M059J (cell line): ENCODE data around the gene SAFB2. TPM values are rescaled to one million over a fixed set of nuclear protein-coding genes. Genes with fewer than 3 reads are reported as not detected.
A peak's percentile ranks its signal among the peaks of the same experiment; 100 is the strongest.
"Not testable (repeated sequence)": the region's sequence is repeated elsewhere in the genome, so short reads cannot be mapped to it uniquely, and the experiment has no call there.

Source experiments
- DNase-seq: peaks from one replicate; pipeline ENCODE4 v3.0.0-alpha.2; 2012; ENCODE audit warnings: low read depth
- total RNA-seq: library from RNA; depleted of rRNA; stranded (reverse); fragments of >200 nt; shearing (Covaris generic); gene quantifications from 2 replicates; pipeline ENCODE4 v1.2.3, GENCODE V29; 2014

SAFB2 gene
- total RNA-seq, 1 experiment from 2014 or later: 21.0 TPM

DNA sequence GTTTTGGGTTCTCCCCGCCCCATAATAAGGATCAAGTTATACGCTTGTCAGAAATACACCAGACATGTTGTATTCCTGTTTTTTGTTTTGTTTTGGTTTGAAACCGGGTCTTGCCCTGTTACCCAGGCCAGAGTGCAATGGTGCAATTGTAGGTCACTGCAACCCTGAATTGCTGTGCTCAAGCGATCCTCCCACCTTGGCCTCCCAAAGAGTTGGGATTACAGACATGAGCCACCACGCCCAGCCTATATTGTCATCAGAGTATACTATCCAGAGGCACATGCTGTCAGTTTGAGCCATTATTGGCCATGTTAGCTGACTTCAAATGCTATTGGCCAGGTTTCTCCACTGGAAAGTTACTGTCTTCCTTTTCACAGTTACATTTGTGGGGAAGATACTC is 10.1 kb upstream of the SAFB2 start:
- no peak for DNase-seq

DNA sequence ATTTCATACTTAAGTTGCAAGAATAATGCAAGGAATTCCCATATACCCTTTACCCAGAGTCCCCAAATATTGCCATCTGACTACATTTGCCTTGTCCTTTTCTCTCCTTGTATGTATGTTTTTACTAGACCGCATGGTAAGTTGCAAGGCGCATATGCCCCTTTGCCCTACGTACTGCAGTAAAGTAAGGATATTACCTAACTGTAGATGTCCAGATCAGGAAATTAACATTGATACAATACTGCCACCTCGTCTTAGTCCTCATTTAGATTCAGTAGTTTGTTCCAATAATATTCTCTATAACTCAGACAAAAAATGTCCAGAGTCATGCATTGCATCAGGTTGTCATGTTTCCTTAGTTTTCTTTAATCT is 9.7 kb upstream of the SAFB2 start:
- DNase-seq: no peak

DNA sequence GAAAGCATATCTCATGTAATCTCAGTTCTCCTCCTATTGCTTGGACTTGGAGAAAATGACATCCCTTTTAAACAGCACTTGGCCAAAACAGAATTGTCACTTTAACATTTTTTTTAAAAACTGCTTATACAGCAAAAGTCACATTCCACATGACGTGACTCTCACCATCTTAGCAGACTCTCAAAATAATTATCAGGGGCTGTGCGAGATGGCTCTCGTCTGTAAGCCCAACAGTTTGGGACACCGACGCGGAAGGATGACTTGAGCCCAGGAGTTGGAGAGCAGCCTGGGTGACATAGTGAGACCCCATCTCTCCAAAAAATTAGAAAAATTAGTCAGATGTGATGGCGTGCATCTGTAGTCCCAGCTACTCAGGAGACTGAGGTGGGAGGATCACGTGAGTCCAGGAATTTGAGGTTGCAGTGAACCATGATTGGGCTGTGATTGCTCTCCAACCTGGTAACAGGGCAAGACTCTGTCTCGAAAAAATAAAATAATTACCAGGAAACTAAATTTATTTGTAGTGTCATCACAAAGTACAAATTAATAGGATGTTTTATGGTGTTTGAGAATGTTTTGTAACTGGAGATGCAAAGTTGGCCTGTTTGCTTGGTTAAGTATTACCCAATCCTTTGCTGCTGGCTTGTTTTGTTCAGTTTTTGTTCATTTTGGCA is 9.1 kb upstream of the SAFB2 start:
- DNase-seq: no peak

DNA sequence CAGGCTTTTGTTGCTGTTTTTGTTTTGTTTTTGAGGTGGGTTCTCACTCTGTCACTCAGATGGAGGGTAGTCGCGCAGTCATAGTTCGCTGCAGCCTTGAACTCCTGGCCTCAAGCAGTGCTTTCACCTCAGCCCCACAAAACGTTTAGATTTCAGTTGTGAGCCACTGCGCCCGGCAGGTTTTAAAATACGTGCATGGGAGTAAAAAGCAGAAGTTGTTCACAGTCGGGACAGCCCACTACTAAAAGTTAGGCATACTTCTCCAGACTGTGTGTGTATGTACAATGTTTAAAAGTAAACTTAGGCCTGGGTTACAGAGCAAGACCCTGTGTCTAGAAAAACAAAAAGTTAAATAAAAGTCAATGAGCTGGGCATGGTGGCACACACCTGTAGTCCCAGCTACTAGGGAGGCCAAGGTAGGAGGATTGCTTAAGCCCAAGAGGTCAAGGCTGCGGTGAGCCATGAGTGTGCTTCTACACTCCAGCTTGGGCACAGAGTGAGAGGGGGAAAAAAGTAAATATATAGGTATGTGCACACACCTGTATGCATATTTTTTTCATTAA is 6.4 kb upstream of the SAFB2 start:
- no peak for DNase-seq

DNA sequence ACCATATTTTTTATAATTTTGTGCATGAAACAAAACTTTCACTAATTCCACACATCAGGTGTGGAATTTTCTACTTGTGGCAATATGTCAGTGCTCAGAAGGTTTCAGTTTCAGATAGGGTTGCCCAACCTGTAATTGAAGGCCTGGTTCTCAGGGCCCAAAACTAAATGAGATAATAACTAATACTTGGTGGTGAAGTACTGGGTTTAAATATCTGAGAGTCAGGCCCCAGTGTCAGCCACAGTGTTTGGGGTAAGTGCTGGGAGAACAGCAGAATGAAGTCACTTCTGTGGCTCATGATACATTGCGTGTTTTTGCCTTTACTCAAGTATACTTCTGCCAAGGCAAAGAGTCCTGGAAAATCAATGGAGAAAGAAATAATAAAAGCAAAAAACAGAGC is 5.9 kb upstream of the SAFB2 start:
- DNase-seq: no peak

DNA sequence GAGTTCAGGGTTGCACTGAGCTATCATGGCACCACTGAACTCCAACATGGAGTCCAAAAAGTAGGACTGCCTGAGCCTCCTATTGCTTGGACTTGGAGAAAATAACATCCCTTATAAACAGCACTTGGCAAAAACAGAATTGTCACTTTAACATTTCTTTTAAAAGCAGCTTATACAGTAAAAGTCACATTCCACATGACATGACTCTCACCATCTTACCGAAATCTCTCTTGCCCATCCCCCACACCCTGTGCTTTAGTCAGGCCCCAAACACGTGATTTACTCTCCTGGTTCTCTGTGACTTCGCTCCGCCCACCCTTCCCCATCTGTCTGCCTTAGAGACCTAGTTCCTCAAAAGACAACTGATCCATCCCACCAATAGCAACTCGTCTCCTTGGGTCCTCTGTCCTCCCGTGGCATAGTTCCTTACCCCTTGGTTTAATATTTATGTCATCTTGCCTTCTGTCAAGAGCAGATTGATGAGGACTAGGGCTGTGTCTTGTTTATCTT is 4.9 kb upstream of the SAFB2 start:
- no peak for DNase-seq

DNA sequence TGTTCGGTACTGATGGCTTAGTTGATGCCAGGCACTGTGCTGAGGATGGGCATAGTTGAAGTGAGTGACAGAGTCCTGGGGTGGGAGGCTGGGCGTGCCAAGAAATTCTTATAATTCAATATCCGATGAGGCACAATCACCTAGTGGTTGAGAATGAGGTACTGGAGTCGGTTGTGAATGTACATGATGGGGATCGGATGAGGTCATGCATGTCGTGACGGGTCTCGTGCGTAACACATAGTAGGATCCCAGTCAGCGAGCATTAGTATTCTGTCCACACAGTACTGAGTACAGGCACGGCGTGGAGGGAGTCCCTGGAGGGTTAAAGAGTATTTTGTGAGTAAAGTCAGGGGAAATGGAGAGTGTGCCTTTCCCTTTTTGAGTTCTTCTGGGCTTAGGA is 3.1 kb upstream of the SAFB2 start:
- DNase-seq: no peak

DNA sequence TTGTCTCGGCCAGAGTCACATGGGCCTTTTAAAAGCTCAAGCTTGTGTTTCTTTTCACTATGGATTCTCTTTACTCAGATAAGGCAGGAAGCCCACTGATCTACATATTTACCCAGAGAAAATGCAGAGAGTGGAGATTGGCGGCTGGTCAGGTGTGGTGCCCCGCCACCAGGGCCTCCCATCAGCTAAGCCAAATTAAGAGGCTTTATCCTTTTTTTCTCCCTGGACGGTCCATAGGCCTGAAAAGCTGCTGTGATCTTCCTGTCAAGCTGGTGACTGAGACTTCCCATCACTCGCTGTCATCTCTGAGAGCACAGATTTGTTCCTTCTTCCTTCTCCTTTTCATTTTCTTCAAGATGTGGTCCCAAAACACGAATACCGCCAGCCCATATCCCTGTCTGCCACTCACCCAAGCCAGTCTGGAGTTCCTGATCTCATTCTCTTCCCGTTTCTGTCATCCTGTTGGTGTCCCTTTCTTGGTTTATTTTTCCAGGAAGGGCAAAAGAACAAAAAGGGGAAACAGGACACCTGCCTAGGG is 2.2 kb upstream of the SAFB2 start:
- DNase-seq: no peak

DNA sequence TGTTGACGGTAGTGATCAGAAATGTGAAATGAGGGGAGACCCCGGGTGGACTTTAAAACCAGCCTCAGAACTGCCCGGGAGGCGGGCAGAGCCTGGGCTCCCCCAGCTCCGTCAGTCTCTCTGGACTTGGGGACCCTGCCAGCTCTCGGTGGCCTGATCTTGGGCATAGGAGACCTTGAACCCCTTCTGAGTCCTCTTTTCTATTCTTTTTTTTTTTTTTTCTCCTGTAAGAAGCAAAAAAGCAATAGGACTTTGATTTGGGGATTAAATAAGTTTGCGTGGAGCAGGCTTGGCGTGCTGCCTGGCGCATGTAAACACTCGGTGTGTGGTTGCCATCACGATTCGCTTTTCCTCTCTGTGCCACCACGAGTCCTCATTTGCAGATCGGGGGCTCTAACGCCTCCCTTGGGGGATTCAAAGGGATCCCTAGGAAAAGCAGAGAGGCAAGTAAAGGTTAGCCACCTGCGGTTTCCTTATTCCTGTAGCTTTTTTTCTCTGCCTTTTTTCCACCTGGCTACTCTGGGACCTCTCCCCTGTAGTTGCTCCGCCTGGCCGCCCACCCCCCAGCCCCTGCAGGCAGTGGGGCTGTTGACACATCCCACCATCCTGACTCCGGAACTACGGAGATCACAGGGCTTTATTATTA is 1.6 kb upstream of the SAFB2 start:
- peak; percentile 60 for DNase-seq

DNA sequence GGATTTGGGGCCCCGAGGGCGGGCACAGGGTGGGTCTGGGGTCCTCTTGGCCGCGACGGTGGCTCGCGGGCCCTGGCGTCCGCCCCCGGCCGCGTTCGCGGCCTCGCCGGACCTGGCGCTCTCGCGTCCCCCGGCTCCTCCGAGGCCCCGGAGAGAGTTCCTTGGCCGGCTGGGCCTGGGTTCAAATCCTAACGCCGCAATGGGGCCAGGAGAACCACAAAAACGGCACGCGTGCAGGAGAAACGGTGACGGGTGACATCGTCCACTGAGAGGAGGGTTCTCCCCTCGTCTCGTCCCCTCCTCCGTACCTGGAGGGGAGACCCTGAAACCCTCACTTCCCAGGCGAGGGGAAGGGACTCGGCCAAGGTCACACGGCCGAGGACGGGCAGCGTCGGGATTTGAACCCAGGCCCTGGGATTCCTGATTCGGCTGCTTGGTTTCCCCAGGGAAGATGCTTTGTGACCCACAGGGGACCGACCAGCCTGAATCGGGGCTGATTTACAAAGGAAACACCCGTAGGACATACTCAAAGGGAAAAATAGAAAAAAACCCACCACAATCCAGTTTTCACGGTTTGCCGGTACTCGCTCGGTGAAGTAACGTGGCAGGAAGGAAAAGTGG is 931 bp upstream of the SAFB2 start:
- peak; percentile 5 for DNase-seq

DNA sequence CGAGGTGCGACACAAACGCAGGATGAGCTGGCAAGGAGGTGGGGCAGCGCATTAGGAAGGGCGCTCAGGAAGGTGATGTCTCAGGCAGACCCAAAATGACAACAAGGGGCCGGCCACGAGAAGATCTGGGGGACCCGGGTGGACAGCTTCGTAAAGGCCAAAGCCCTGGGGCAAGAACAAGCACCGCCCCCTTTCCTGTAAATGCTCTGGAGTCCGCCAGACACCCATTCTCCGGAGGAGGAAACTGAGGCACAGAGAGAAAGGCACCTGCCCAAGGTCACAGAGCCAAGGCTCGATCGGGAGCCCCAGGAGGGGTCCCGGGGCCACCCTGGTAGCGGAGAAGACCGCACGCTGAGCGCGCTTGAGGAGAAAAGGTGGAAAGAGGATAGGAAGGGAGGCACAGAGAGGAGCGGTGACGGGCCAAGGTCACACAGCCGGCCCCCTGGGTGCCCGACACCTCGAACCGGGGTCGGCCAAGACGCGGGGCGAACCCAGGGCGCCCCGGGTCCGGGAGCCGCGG is 571 bp downstream of the SAFB2 start:
- DNase-seq: peak; percentile 22

DNA sequence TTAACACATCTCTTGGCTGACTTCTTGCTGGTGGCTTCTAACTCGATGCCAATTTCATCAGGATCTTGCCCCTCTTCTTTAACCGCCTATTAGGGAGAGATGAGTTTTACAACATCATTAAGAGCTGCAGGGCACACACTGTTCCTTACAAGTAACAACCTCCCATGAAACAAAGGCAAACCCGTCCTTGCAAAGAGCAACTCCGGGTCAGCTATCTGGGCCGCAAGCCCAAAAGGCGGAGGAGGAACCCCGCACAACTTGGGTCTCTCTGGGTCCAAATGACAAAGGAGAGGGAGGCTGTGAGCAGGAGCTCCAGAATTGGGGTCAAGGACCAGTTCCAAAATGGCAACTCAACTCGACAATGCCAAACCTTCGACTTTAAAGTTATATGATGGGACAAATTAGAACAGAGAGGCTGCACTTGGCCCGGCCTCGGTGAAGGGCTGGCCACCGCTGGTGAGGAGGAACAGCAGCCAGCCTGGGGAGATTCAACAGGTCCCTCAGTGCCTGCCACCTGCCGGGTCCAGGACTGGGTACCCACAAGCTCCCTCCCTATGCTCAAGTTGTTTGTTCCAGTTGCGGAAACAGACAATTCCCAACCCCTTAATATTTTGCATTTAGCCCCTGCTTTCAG is 1.1 kb downstream of the SAFB2 start:
- DNase-seq: no peak

DNA sequence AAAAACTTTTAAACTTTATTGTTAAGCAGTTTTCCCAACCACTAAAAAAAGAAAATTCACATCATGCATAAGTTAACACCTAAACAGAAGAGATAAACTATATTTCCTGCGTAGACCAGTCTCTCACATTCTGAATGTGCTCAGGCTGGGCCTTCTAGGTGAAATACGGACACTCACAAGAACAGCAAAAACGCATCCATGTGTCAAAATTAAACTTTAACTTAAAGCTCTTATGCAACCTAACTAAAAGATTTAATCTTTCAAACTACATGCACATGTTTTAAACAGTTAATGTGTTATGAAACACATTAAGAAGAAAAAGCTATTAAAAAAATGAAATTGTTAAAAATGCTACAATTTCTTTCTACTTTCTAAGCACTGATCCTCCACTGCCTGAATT is 2.6 kb downstream of the SAFB2 start:
- no peak for DNase-seq

DNA sequence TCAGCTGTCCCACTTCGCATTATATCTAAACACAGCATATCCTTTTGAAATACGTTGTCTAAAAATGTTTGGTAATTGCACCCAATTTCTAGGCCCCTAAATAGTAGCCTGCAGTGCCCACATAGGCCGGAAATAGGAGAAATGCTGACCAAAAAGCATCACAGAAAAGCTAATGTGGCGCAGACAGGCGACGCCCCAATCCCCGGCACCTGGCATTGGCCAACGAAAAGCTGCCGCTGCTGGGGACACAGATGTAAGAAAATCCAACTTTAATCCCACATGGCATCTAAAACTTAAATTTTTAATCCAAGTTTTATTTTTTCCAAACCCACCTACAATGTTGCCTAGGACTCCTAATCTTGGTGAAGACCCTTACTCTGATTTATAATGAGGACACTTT is 4.0 kb downstream of the SAFB2 start:
- DNase-seq: no peak

DNA sequence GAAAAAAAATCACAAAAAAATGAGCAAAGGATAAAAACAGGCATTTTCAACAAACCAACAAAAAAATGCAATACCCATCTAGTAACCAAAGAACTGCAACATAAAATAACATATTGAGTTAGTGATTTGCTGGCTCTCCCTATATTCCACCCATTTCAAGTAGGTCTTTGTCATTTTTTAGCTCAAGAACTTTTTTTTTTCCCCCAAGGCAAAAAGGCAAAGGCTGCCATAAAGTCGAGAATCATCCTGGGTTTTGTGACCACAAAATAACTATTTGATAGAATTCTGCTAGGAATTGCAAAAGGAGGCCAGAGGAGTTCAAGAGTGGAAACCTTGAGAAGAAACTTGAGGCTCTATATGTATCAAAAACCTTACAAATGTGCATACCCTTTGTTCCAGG is 5.5 kb downstream of the SAFB2 start:
- no peak for DNase-seq

DNA sequence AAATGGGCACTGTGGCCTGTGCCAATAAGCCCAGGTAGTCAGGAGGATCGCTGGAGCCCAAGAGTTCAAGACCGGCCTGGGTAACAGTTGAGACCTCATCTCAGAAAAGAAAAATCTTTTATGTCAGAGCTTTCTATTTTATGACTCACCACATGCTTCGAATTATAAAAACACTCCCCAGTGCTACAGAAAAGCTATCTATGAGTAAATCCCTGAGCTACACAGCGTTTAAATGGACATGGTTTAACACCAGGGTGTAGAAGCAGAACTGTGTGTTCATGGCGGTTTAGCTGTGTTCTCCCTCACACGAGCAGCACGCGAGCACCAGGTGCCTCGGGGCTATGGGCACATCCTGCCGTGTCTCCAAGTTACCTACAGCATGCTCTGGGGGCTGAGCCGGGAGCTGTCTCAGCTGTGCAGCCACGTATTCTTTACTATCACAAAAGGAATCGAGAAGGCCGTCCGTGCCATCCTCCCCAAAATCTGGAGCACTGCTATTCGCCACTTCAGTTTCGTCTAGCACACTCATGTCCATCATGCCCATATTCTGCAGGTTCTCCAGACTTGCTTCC is 6.7 kb downstream of the SAFB2 start:
- DNase-seq: no peak

DNA sequence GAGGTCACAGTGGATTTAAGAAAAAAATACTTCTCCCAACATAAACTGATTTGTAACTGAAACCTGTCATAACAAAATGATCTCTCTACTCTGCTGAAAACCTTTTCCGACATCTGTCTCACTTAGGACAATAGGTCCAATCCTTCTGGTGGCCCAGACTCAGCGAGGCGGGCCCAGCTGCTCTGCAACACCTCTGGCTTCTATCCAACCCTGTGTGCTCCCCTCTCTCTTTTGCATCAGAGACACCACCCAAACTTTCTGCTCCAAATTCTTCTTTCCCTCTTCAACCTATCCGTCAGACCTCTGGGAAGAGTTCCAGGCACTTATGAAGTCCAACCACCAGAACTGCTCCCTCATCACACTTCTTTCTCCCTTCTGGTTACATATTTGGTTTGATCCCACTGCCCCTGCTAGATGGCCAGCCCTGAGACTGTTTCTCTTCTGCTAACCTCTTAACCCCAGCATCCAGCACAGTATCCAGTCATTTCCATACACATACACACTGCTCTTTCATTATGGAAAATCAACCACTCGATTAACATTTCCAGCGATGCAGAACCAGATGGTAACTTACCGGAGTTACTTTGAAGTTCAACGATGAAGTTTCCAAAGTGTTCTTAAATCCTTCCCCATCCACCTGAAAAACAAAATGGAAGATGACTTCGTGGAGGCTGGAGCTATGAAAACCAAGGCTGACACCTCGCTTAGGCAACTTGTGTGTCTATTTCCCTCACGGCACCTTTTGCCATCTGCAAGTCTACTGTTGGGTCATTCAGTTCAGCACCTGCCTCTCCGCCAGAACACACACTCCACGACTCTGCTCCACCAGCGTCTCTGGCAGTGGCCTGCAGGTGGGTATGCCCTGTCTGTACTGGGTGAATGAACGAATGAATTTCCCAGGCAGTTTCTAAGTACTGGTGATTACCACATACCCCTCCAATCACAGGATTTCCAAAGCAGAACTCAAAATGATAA is 9.4 kb downstream of the SAFB2 start:
- no peak for DNase-seq

DNA sequence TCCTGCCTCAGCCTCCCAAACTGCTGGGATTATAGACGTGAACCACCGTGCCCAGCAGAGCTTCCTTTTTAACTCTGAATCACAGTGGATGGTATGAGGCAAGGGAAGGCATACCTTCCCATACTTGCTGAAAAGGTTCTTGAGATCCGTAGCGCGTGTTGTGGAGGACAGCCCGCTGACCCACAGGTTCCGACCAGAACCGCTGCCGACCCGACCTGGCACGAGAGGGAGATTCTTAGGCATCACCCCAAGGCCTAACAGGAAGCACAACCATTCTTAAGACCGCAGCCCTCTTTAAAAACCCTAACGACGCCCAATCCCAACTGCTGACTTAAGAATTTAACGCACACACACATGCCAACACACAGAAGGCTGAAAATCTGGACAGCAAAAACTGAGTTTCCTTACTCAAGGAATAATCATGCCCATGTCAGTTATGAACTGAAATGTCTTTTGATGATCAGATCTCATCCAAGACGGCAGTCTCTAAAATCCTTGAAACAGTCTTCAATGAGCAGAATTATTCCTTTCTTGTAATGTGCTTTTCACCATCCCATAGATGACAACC is 12.6 kb downstream of the SAFB2 start:
- DNase-seq: no peak

DNA sequence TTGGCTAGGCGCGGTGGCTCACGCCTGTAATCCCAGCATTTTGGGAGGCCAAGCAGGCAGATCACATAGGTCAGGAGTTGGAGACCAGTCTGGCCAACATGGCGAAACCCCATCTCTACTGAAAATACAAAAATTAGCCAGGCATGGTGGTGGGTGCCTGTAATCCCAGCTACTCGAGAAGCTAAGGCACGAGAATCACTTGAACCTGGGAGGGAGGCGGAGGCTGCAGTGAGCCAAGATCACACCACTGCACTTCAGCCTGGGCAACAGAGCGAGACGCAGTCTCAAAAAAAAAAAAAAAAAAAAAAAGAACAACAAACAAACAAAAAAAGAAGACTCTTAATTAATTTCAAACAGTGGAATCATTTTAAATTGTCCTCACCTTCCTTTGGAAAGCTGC is 13.8 kb downstream of the SAFB2 start:
- not testable (repeated sequence) for DNase-seq

DNA sequence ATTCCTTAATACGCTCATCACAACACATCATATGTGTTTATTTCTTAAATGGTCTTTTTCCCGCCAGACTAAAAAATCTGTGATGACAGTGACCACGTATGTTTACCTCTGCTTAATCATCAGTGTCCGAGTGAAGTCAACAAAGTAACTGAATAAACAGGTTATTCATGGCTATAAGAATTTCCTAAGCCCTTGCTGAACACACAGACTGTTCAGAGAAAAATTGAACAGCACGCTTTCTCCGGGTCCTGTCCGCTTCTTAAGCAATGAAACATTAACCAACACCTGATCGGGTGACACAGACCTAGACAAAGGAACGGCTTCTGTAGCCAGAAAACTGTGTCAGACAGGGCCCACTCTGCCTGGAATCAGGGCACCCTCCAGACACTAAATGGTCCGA is 14.3 kb downstream of the SAFB2 start:
- DNase-seq: no peak
